ENCODE results near the gene ASNS. TPM values are rescaled to one million over a fixed set of nuclear protein-coding genes. Genes with fewer than 3 reads are reported as not detected.
"Not testable (repeated sequence)": the region's sequence is repeated elsewhere in the genome, so short reads cannot be mapped to it uniquely, and the experiment has no call there.

The ASNS gene
- total RNA-seq, 2 experiments from 2014 or later: 40.6 to 46.5 TPM

DNA sequence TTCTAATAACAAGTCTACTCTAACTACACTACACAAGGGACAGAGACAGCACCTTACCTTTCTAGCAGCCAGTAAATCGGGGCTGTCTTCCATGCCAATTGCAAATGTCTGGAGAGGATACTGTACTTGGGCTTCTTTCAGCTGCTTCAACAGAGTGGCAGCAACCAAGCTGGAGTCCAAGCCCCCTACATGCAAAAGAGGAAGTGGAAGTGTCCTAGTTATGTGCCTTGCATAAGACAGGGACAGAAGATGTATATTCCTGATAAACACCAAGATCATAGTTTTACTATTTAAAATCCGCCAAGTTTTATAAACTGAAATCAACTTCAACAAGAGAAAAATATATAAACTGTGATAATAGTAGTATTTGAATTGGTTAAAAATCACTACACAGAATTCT is 14.0 kb downstream of the ASNS start:
- Mint-ChIP-seq H3K4me3 (no peak overlapping the region), H3K4me1 (peaks cover under 1% of the 10 kb centered on the region), H3K27me3 (no peaks in the 10 kb centered on the region), H3K27ac (no peak overlapping the region), H3K9me3 (no peaks in the 10 kb centered on the region), H3K36me3 (ENCODE audit: low read depth) (peaks cover 51% of the 10 kb centered on the region)
- no peak for DNase-seq
- POLR2A ChIA-PET: no interaction called here
- CTCF ChIA-PET: no interaction called here

DNA sequence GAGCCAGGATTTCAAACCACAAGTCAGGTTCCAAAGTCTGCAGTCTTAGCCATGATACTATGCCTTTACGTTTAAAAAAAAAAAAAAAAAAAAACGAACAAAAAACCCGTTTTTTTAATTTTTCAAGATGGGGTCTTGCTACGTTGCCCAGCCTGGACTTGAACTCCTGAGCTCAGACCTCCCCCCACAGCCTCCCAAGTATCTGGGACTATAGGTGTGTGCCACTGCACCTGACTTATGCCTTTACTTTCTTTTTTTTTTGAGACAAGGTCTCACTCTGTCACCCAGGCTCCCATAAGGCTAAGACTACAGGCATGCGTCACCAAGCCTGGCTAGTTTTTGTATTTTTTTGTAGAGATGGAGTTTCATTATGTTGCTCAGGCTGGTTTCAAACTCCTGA is 14.7 kb downstream of the ASNS start:
- H3K9me3 Mint-ChIP-seq: no peaks in the 10 kb centered on the region
- H3K4me1 Mint-ChIP-seq: no peaks in the 10 kb centered on the region
- no peak for DNase-seq
- H3K36me3 Mint-ChIP-seq (ENCODE audit: low read depth): peaks cover 58% of the 10 kb centered on the region
- H3K4me3 Mint-ChIP-seq: no peak overlapping the region
- POLR2A ChIA-PET: no interaction called here
- H3K27ac Mint-ChIP-seq: no peak overlapping the region
- no peaks in the 10 kb centered on the region for H3K27me3 Mint-ChIP-seq
- CTCF ChIA-PET: interaction anchor here (0.6 kb wide), 1 partner anchor 20 kb away, joined by 3 read pairs; no protein-coding TSS in a partner anchor

DNA sequence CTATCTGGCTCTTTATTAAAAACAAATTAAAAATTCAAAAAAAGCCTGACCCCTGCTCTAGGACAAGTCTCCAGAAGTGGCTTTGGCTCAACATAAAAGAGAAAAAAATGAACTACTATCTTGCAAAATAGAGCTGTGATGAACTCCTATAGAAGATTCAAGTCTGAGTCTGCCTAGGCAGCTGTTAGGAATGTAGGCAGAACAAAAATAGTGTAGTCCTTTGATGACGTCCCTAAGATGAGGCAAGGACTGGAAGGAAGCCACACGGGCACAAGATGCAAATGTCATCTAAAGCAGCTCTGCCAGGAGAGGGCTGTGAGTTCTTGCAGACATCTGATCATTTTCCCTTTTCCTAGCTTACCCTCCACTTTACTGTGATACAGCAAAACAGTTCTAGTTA is 20.5 kb downstream of the ASNS start:
- Mint-ChIP-seq H3K9me3 (no peaks in the 10 kb centered on the region), H3K36me3 (ENCODE audit: low read depth) (peaks cover 45% of the 10 kb centered on the region), H3K4me1 (peaks cover 2% of the 10 kb centered on the region), H3K27me3 (no peaks in the 10 kb centered on the region), H3K27ac (no peak overlapping the region), H3K4me3 (no peak overlapping the region)
- ChIA-PET CTCF (no interaction called here), POLR2A (no interaction called here)
- DNase-seq: no peak

DNA sequence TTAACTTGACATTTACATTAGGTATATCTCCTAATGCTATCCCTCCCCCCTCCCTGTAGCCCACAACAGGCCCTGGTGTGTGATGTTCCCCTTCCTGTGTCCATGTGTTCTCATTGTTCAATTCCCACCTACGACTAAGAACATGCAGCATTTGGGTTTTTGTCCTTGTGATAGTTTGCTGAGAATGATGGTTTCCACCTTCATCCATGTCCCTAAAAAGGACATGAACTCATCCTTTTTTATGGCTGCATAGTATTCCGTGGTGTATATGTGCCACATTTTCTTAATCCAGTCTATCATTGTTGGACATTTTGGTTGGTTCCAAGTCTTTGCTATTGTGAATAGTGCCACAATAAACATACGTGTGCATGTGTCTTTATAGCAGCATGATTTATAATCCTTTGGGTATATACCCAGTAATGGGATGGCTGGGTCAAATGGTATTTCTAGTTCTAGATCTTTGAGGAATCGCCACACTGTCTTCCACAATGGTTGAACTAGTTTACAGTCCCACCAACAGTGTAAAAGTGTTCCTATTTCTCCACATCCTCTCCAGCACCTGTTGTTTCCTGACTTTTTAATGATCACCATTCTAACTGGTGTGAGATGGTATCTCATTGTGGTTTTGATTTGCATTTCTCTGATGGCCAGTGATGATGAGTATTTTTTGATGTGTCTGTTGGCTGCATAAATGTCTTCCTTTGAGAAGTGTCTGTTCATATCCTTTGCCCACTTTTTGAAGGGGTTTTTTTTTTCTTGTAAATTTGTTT is 21.8 kb downstream of the ASNS start:
- POLR2A ChIA-PET, H3K4me1 Mint-ChIP-seq, CTCF ChIA-PET, DNase-seq, H3K9me3 Mint-ChIP-seq, H3K4me3 Mint-ChIP-seq, H3K27ac Mint-ChIP-seq, H3K27me3 Mint-ChIP-seq: not testable (repeated sequence)
- H3K36me3 Mint-ChIP-seq (ENCODE audit: low read depth): peaks cover 41% of the 10 kb centered on the region

DNA sequence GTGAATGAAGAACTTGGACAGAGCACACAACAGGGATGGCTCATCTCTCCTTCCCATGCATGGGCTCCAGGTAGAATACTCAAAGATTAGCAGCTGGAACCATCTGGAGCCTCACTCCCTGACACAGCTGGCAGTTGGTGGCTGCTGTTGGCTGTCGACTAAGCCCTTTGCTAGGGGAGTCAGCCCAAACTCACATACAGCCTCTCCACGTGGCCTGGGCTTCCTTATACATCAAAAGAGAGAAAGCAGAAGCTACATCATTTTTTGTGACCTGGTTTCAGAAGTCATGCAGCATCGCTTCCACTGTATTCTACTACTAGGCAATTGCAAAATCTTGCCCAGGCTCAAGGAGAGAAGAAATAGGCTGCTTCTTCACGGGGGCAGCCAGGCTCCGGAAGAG is 24.4 kb downstream of the ASNS start:
- H3K36me3 Mint-ChIP-seq (ENCODE audit: low read depth): peaks cover 23% of the 10 kb centered on the region
- no peaks in the 10 kb centered on the region for H3K9me3 Mint-ChIP-seq
- CTCF ChIA-PET: no interaction called here
- H3K4me1 Mint-ChIP-seq: peaks cover 2% of the 10 kb centered on the region
- no peak for DNase-seq
- POLR2A ChIA-PET: no interaction called here
- no peak overlapping the region for H3K27ac Mint-ChIP-seq
- H3K4me3 Mint-ChIP-seq: no peak overlapping the region
- no peaks in the 10 kb centered on the region for H3K27me3 Mint-ChIP-seq

DNA sequence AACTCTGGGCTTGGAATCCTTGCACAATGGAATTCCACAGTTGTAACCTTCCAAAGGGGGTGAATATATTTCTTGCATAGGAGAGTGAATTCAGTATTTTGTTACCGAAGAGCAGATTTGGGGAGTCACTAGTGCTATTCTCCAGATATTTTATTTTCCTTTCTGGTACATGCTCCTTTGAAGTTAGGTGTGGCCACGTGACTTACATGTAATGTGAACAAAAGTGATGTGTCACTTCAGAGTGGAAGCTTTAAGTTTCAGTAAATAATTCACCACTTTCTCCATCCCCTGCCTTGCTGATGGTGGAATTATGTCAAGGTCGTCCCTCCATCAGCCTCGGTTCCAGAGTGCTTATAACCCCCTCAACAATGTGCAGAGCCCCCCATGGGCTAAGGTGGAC is 25.3 kb downstream of the ASNS start:
- Mint-ChIP-seq H3K4me3 (no peak overlapping the region), H3K4me1 (peaks cover 2% of the 10 kb centered on the region), H3K36me3 (ENCODE audit: low read depth) (peaks cover 15% of the 10 kb centered on the region)

DNA sequence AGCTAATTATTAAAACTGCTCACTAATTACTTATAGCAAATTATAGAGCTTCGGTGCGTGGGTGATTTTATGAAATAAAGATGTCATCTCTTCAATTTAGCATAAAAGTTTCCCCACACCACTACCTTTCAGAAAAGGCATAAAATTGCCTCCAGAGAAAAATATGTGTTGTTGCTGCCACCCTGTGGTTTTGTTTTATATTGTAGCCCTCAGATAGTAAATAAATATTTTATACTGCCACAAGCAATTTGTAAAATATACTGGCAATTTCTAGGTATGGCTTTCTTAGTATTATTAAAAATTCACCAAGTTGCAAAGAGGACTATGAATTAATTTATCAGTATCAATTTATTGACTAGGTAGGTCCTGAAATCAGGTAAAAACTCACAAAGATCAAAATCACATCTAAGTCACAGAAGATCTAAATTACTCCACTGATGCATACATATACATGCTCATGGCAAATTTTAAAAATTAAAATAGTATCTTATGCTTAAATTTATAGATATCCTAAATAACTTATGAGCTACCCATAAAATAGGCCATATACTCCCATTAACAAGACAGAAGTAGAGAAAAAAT is 26.5 kb downstream of the ASNS start:
- CTCF ChIA-PET: interaction anchor here (1.0 kb wide), 1 partner anchor 10 kb away, joined by 3 read pairs; no protein-coding TSS in a partner anchor
- Mint-ChIP-seq H3K27me3 (no peaks in the 10 kb centered on the region), H3K36me3 (ENCODE audit: low read depth) (peaks cover 4% of the 10 kb centered on the region), H3K27ac (no peak overlapping the region), H3K4me3 (no peak overlapping the region), H3K9me3 (no peaks in the 10 kb centered on the region), H3K4me1 (peaks cover 2% of the 10 kb centered on the region)
- POLR2A ChIA-PET: no interaction called here
- DNase-seq: peak; percentile 35

More for the DNA sequence above, 25.3 kb downstream of the ASNS start:
- Mint-ChIP-seq H3K27ac (no peak overlapping the region), H3K27me3 (no peaks in the 10 kb centered on the region), H3K9me3 (no peaks in the 10 kb centered on the region)
- DNase-seq: no peak
- ChIA-PET POLR2A (no interaction called here), CTCF (no interaction called here)

DNA sequence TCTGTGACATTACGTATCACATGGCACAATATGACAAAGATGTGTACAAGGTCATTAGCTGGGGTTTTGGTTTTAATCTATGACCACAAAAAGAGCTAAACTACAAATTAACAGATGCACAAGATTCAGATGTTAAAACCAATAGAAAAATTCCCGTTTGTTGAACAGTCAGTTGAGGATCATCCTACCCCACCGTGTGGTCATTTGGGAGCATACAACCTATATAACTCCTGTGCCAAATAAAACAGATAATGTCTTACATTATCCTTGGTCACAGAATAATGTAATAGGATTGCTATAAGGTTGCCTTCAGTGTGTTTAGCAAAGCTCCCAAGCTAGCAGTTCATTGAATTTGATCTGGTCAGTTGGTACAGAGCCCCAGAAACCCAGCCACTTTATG is 28.2 kb downstream of the ASNS start:
- CTCF ChIA-PET: no interaction called here
- peaks cover 2% of the 10 kb centered on the region for H3K4me1 Mint-ChIP-seq
- DNase-seq: no peak
- POLR2A ChIA-PET: no interaction called here
- peaks cover 10% of the 10 kb centered on the region for H3K27me3 Mint-ChIP-seq
- no peaks in the 10 kb centered on the region for H3K36me3 Mint-ChIP-seq (ENCODE audit: low read depth)
- H3K27ac Mint-ChIP-seq: no peak overlapping the region
- H3K4me3 Mint-ChIP-seq: no peak overlapping the region
- H3K9me3 Mint-ChIP-seq: no peaks in the 10 kb centered on the region

DNA sequence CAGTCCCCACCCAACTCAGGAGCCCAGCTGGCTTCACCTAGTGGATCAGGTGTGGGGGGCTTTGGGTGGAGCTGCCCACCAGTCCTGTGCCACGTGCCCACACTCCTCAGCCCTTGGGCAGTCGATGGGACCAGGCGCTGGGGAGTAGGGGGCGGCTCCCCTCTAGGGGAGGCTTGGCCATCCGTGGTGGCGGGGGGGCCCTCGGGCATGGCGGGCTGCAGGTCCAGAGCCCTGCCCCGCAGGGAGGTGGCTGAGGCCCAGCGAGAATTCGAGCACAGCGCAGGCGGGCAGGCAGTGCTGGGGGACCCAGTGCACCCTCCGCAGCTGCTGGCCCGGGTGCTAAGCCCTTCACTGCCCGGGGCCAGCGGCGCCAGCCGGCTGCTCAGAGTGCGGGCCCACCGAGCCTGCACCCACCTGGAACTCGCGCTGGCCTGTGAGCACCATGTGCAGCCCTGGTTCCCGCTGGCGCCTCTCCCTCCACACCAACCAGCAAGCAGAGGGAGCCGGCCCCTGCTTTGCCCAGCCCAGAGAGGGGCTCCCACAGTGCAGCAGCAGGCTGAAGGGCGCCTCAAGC is 29.3 kb downstream of the ASNS start:
- no peak overlapping the region for H3K27ac Mint-ChIP-seq
- CTCF ChIA-PET: no interaction called here
- POLR2A ChIA-PET: no interaction called here
- H3K4me1 Mint-ChIP-seq: peaks cover 2% of the 10 kb centered on the region
- H3K4me3 Mint-ChIP-seq: no peak overlapping the region
- peaks cover 16% of the 10 kb centered on the region for H3K27me3 Mint-ChIP-seq
- DNase-seq: no peak
- no peaks in the 10 kb centered on the region for H3K9me3 Mint-ChIP-seq
- H3K36me3 Mint-ChIP-seq (ENCODE audit: low read depth): no peaks in the 10 kb centered on the region

DNA sequence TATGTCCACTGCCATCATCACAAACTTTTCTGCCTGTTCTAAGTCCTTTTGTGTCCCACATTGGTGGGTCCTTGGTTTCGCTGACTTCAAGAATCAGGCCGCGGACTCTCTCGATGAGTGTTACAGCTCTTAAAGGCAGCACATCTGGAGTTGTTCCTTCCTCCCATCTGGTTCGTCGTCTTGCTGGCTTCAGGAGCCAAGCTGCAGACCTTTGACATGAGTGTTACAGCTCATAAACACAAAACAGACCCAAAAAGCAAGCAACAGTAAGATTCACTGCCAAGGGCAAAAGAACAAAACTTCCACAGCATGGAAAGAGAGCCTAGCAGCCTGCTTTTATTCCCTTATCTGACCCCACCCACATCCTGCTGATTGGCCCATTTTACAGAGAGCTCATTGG is 30.2 kb downstream of the ASNS start:
- POLR2A ChIA-PET: no interaction called here
- CTCF ChIA-PET: no interaction called here
- Mint-ChIP-seq H3K27me3 (peaks cover 17% of the 10 kb centered on the region), H3K27ac (no peak overlapping the region), H3K36me3 (ENCODE audit: low read depth) (no peaks in the 10 kb centered on the region), H3K4me1 (no peaks in the 10 kb centered on the region), H3K4me3 (no peak overlapping the region), H3K9me3 (no peaks in the 10 kb centered on the region)
- no peak for DNase-seq

DNA sequence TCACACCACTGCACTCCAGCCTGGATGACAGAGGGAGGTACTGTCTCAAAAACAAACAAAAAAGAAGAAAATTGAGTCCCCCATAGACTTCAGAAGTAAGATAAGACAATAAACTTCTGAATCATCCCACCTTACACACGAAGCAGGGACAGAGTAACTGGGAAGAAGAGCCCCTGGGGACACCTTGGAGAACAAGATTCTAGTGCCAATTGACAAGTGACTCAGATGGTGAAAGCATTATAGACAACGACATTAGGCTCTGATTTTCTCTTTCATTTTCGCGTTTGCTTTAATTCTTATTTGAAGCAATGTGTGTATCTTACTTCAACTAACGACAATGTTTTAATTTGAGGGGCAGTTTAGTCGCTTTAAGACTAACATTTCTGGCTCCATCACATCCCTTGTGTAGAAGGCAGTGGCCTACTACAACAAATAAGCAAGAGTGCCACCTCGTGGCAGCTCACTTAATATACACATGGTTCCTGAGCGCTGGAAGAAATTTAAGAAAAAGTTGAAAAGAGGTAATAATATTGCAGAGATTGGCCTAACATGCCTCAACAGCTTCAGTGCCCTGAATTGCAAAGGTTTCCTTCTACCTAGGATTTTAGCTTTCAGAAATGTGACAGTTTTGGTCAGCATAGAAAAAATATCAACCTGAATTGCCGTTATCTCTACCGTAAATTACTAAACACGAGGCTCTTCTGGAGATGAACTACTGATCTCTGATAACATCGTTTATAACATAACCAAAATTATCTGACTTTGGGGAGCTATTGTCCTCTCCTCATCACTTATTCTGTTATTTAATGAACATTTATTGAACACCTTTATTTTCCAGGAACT is 36.7 kb downstream of the ASNS start:
- H3K9me3 Mint-ChIP-seq: no peaks in the 10 kb centered on the region
- POLR2A ChIA-PET: no interaction called here
- peaks cover 38% of the 10 kb centered on the region for H3K27me3 Mint-ChIP-seq
- CTCF ChIA-PET: interaction anchor here (0.6 to 1.9 kb wide), 3 partner anchors 10 to 726 kb away, joined by 3 to 4 read pairs (median 3); no protein-coding TSS in a partner anchor
- peak; percentile 70 for DNase-seq
- H3K27ac Mint-ChIP-seq: no peak overlapping the region
- no peaks in the 10 kb centered on the region for H3K36me3 Mint-ChIP-seq (ENCODE audit: low read depth)
- no peak overlapping the region for H3K4me3 Mint-ChIP-seq
- no peaks in the 10 kb centered on the region for H3K4me1 Mint-ChIP-seq

DNA sequence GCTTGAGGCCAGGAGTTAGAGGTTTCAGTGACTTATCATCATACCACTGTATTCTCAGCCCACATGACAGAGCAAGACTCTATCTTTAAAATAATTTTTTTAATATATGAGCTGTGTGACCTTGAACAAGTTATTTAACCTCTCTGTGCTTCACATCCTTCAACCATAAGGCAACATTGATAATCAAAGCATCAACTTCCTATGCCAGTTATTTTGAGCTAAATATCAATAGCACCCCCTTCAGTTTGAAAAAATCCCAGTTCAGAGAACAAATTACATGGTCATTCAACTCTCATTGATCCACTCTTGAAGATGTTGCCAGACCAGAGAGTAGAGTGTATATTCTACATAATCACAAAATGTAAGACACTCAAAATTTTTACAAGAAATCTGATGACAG is 53.0 kb downstream of the ASNS start:
- H3K27ac Mint-ChIP-seq: no peak overlapping the region
- CTCF ChIA-PET: interaction anchor here (1.6 kb wide), 1 partner anchor 18 kb away, joined by 4 read pairs; no protein-coding TSS in a partner anchor
- H3K36me3 Mint-ChIP-seq (ENCODE audit: low read depth): no peaks in the 10 kb centered on the region
- H3K4me3 Mint-ChIP-seq: no peak overlapping the region
- DNase-seq: no peak
- H3K4me1 Mint-ChIP-seq: no peaks in the 10 kb centered on the region
- H3K27me3 Mint-ChIP-seq: peaks cover 2% of the 10 kb centered on the region
- POLR2A ChIA-PET: no interaction called here
- H3K9me3 Mint-ChIP-seq: no peaks in the 10 kb centered on the region

DNA sequence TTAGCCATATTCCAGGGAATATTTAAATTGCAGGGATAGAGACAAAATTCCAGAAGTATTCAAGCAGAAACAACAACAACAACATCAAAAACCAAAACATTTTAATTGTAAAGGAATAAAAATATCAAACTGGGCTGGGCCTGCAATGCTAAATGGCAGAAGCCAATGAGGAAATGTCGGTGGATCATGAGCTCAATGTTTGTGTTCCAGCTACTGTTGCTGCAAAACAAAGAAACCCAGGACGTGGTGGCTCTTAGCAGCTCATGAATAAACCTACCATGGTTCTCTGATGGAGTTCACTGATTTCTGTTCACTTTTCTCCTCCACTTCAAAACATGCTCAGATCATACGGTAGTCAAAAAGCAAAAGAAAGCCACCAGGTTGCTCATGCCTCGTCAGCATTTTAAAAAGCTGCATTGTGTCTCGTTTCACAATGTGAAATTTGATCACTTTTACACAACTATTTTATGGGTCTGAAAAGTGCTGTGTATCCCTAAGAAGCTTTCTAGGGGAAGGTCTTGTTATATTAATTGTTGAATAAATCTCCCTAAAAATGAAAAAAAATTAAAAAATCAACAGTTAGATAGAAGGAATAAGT is 54.0 kb downstream of the ASNS start:
- POLR2A ChIA-PET: no interaction called here
- no peak for DNase-seq
- Mint-ChIP-seq H3K4me3 (no peak overlapping the region), H3K4me1 (no peaks in the 10 kb centered on the region), H3K27ac (no peak overlapping the region), H3K27me3 (peaks cover 2% of the 10 kb centered on the region), H3K9me3 (no peaks in the 10 kb centered on the region), H3K36me3 (ENCODE audit: low read depth) (no peaks in the 10 kb centered on the region)
- CTCF ChIA-PET: interaction anchor here (1.6 kb wide), 1 partner anchor 19 kb away, joined by 4 read pairs; no protein-coding TSS in a partner anchor
